Suprapubic skin (tissue), 4 donors: ENCODE measurements around the gene FAM161B. TPM values are rescaled to one million over a fixed set of nuclear protein-coding genes. Genes with fewer than 3 reads are reported as not detected.
A peak's percentile ranks its signal among the peaks of the same experiment; 100 is the strongest.

Source experiments
- DNase-seq, 2 donors: peaks; one replicate each; pipeline ENCODE4 v3.0.0-alpha.2; 2019; ENCODE audit warnings: low spot score in 2 of 2
- H3K27ac ChIP-seq: fragments of 200-600 bp; sonication (generic); one replicate; pipeline ENCODE4 v1.5.1; 2019
- H3K27me3 ChIP-seq: fragments of 200-600 bp; sonication (generic); one replicate; pipeline ENCODE4 v1.5.1; 2019
- H3K36me3 ChIP-seq: fragments of 200-600 bp; sonication (generic); one replicate; pipeline ENCODE4 v1.5.1; 2019
- H3K4me1 ChIP-seq: fragments of 200-600 bp; sonication (generic); one replicate; pipeline ENCODE4 v1.5.1; 2019
- H3K4me3 ChIP-seq: fragments of 200-600 bp; sonication (generic); one replicate; pipeline ENCODE4 v1.5.1; 2019; ENCODE audit warnings: mild to moderate bottlenecking
- H3K9me3 ChIP-seq: fragments of 200-600 bp; sonication (generic); one replicate; pipeline ENCODE4 v1.5.1; 2019
- EP300 ChIP-seq: sonication (generic); formaldehyde crosslinking; IDR thresholded peaks from one replicate; pipeline ENCODE4 v1.6.1; 2017; ENCODE audit warnings: antibody characterized with exemption
- POLR2A ChIP-seq, 2 donors: fragments of 450-650 bp; IDR thresholded peaks; one replicate each; pipeline ENCODE4 v1.6.1; 2017; ENCODE audit warnings: antibody characterized with exemption in 2 of 2, mild to moderate bottlenecking in 2 of 2, moderate library complexity in 2 of 2
- POLR2AphosphoS5 ChIP-seq, 3 donors: sonication (generic); formaldehyde crosslinking; IDR thresholded peaks; one replicate each; pipeline ENCODE4 v1.6.1; 2017; ENCODE audit warnings: antibody characterized with exemption in 3 of 3
- WGBS: methylation state at CpG from one replicate; pipeline ENCODE4 v1.1.5; 2018; 5-methylcytosine and 5-hydroxymethylcytosine counted together
- total RNA-seq, 4 donors: library from RNA; depleted of rRNA; stranded (reverse); fragments of >200 nt; gene quantifications; one replicate each; pipeline ENCODE4 v1.1.0, GENCODE V29; 2016
- TF ChIP-seq, protein P1 (sequence below), 2 donors: fragments of 200-600 bp in 1 of 2; fragments of 450-650 bp in 1 of 2; sonication (generic) in 1 of 2; IDR thresholded peaks; one replicate each; pipeline ENCODE4 v1.5.1; 2016 to 2019; ENCODE audit warnings: antibody characterized with exemption in 2 of 2, mild to moderate bottlenecking in 1 of 2, moderate library complexity in 1 of 2

Gene FAM161B
- total RNA-seq, 4 donors from 2014 or later, result 2.1 to 4.7 (median 3.5) TPM

DNA sequence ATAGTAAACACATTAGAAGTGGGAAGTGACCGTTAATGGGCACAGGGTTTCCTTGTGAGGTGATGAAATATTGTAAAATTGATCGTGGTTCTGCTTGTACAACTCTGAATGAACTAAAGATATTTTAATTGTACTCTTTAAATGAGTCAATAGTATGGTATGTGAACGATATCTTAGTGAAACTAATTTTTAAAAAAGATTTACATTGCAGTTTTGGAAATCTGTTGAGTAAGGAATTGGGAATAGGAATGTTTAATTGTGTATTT is 61.5 kb downstream of the FAM161B start:
- peaks cover 33% of the 10 kb centered on the region for H3K4me1 ChIP-seq
- no peak for DNase-seq
- WGBS, result 19% methylated on average over 3 of the region's 3 CpGs
- TF ChIP-seq EP300 (no peak), POLR2AphosphoS5 (IDR thresholded peaks at IDR 0.05) (no peak), POLR2A (IDR thresholded peaks at IDR 0.05) (no peak)
- TF ChIP-seq, protein P1, sequence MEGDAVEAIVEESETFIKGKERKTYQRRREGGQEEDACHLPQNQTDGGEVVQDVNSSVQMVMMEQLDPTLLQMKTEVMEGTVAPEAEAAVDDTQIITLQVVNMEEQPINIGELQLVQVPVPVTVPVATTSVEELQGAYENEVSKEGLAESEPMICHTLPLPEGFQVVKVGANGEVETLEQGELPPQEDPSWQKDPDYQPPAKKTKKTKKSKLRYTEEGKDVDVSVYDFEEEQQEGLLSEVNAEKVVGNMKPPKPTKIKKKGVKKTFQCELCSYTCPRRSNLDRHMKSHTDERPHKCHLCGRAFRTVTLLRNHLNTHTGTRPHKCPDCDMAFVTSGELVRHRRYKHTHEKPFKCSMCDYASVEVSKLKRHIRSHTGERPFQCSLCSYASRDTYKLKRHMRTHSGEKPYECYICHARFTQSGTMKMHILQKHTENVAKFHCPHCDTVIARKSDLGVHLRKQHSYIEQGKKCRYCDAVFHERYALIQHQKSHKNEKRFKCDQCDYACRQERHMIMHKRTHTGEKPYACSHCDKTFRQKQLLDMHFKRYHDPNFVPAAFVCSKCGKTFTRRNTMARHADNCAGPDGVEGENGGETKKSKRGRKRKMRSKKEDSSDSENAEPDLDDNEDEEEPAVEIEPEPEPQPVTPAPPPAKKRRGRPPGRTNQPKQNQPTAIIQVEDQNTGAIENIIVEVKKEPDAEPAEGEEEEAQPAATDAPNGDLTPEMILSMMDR (IDR thresholded peaks at IDR 0.05), result no peak
- H3K36me3 ChIP-seq, result peaks cover 8% of the 10 kb centered on the region
- no peaks in the 10 kb centered on the region for H3K27me3 ChIP-seq
- no peak overlapping the region for H3K27ac ChIP-seq
- peak overlapping the region; percentile 72 for H3K4me3 ChIP-seq
- no peaks in the 10 kb centered on the region for H3K9me3 ChIP-seq

DNA sequence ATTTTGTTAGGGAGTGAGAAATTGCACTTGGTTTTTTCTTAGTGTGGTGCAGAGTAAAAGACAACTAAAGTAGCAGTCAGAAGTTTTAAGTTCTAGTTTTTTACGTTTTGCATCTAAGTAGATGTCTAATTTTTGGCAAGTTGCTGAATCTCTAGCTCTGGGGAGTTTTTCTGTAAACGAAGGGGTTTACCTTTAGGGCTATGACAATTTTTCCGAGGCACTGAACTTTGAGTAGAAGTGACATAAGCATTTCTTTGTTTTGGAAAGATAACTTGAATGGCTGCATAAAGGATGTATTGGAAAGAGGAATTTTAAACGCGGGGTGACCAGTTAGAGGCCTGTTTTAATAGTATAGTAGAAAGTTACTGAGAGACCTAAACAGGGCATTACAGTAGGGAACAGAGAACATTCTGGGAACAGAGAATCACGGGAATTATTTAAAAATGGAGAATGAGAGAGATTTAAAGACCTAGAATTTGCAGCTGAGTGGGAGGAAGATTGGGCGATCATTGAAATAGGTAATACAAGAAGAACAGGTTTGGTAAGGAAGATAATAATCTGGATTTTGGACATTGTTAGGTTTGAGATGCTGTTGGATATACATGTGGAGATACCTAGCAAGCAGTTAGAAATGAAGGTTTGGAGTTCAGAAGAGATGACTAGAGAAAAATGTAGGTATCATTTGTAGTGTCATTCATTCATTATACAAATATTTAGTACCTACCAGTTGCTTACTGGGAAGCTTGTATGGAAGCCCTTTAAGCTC is 62.0 kb downstream of the FAM161B start:
- Histone ChIP-seq H3K36me3 (peaks cover 3% of the 10 kb centered on the region), H3K4me1 (peaks cover 33% of the 10 kb centered on the region), H3K27me3 (no peaks in the 10 kb centered on the region), H3K27ac (peak overlapping the region; percentile 91), H3K9me3 (no peaks in the 10 kb centered on the region), H3K4me3 (peak overlapping the region; percentile 72)
- no peak for TF ChIP-seq POLR2A (IDR thresholded peaks at IDR 0.05)
- no peak for TF ChIP-seq POLR2AphosphoS5 (IDR thresholded peaks at IDR 0.05)
- TF ChIP-seq, protein P1 (IDR thresholded peaks at IDR 0.05), result no peak
- TF ChIP-seq EP300, result no peak
- no peak for DNase-seq
- WGBS, result 16% methylated on average over 7 of the region's 7 CpGs

DNA sequence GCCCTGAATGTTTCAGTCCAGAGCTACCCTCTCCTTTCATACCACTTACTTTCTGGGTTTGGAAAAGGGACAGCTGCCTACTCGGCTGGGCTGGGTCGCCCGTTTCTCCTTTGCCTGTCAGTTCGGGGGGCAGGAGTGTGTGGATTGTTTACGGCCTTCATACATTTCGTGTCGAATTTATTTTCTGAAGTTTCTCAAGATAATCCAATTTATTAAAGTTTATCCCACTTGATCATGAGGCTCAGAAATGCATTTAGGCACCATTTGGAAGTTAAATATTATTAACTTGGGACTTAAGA is 62.6 kb downstream of the FAM161B start:
- no peak for DNase-seq

DNA sequence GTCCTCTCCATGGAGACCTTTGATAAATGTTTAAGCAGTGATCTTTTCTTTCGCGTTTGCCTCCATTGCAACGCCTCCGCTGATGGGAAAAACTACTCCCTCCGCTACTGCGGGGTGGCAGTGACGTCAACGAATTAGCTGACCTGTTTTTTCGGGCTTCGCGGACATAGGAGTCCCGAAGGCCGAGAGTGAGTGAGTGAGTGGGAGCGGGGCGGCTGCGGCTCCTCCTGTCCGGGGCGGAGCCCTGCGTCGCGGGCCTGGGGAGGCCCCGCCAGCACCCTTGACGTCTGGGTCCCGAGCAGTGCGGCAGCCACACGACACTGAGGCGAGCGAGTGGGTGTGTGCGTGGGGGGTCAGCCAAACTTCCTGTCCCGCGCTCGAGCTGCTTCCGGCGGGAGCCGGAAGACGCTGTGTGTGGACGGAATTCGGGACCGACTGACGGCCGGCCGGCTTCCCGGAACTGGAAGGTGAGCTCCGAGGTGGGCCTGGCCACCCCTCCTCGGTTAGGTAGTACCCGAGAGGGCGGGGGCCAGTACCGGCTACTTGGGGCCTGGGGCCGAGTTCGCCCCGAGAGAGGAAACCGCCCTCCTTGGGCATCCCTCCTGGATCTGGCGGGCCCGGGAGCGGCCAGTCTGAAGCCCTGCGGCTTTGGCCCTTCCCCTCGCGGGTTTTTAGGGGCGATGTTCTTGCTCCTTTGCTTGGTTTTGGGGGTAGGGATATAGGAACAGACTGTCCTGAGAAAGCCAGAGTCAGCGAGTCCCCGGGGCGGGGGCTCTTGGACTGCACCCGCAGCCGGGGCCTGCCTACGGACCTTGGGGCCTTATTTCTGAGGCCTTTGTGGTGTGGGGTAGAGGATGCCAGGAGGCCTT is 63.2 kb downstream of the FAM161B start, which contains the start of gene ZNF410:
TSS of gene ZNF410 (plus strand) at position 411 of the 869 bp plus-strand sequence. CDS start 5,317 bp downstream, outside the sequence.
- H3K27ac ChIP-seq, result peak within 1 kb of the TSS; percentile 91
- peak; percentile 4 for TF ChIP-seq EP300
- TF ChIP-seq POLR2A (IDR thresholded peaks at IDR 0.05), result peak in 1 of 2 donors; percentile 84
- TF ChIP-seq, protein P1 (IDR thresholded peaks at IDR 0.05), result no peak
- TF ChIP-seq POLR2AphosphoS5 (IDR thresholded peaks at IDR 0.05), result peak in 2 of 3 donors; percentile 55 to 73

More for the DNA sequence above, 62.6 kb downstream of the FAM161B start:
- Histone ChIP-seq H3K4me3 (peak overlapping the region; percentile 72), H3K27me3 (no peaks in the 10 kb centered on the region), H3K36me3 (no peaks in the 10 kb centered on the region), H3K27ac (peak overlapping the region; percentile 91), H3K4me1 (peaks cover 33% of the 10 kb centered on the region), H3K9me3 (no peaks in the 10 kb centered on the region)
- no peak for TF ChIP-seq POLR2A (IDR thresholded peaks at IDR 0.05)
- TF ChIP-seq, protein P1 (IDR thresholded peaks at IDR 0.05), result no peak
- no peak for TF ChIP-seq POLR2AphosphoS5 (IDR thresholded peaks at IDR 0.05)
- no peak for TF ChIP-seq EP300
- 1% methylated on average over 7 of the region's 7 CpGs for WGBS

More for the DNA sequence above, 63.2 kb downstream of the FAM161B start, which contains the start of gene ZNF410:
- H3K4me3 ChIP-seq, result peak within 1 kb of the TSS; percentile 72
- peaks cover 33% of the 10 kb centered on the region for H3K4me1 ChIP-seq
- H3K27me3 ChIP-seq, result no peaks in the 10 kb centered on the region
- no peaks in the 10 kb centered on the region for H3K36me3 ChIP-seq
- no peaks in the 10 kb centered on the region for H3K9me3 ChIP-seq
- 0% methylated on average over 32 of the region's 65 CpGs for WGBS
- peak; percentile 96 for DNase-seq
